Adrenal gland (tissue), 5 donors: ENCODE measurements around the gene CEMP1.
A peak's percentile ranks its signal among the peaks of the same experiment; 100 is the strongest.

Experiments
- CTCF ChIP-seq, 6 experiments: fragments of 450-650 bp in 4 of 6; fragments of 200-600 bp in 2 of 6; sonication (generic) in 1 of 6; IDR thresholded peaks; 1 replicate in 5 of 6; 2 replicates in 1 of 6; pipeline versions ENCODE4 v1.5.1 to v1.8.0; 2016 to 2021; ENCODE audit warnings: antibody characterized with exemption in 6 of 6, mild to moderate bottlenecking in 2 of 6, moderate library complexity in 1 of 6
- POLR2A ChIP-seq, 2 donors: fragments of 450-650 bp; IDR thresholded peaks; one replicate each; pipeline ENCODE4 v1.6.1; 2017; ENCODE audit warnings: antibody characterized with exemption in 2 of 2, mild to moderate bottlenecking in 2 of 2, moderate library complexity in 1 of 2
- donor health status: DM: no; HTN: no; CAD: no.

- TF ChIP-seq CTCF (IDR thresholded peaks at IDR 0.05) (peak in 1 of 6 experiments; percentile 4), POLR2A (IDR thresholded peaks at IDR 0.05) (no peak)
Observed at GRCh38 chr16:2512735-2513404, 18.3 kb downstream of the CEMP1 start.
